Medulla oblongata (tissue), 1 donor: ENCODE data around the gene COL5A1.

ENCODE experiments used
- DNase-seq: peaks from one replicate; pipeline ENCODE4 v3.0.0-alpha.2; 2015; ENCODE audit errors: extremely low spot score

COL5A1 gene

DNA sequence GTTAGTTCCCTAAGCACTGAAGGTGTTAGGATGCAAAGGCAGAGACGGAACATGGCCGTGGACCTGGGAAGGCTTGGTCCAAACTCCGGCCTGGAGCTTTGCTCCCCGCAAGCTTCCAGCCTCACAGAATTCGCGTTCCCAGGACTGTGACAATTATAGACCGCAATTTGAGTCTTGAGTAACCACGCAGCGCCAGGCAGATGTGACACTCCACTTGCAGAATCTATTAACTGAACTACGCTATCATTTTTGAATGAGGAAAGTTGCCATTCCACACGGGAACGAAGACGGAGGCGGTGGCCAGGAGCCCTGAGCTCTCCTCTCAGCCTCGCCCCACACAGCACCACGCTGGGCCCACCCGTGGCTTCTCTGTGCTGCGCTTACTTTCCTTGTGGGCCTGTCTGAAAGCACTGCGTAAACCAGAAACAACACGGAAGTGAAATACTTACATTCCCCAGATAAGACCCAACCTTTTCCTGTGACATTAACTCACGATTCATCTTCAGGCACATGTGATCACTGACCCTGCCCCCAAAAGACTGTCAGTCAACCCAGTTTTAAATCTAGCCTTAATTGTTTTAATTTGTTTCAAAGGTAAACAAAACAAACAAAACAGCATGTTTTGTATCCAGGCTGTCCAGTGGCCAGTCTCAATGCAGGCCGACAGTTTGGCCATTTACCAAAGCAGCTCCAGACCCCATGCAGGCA is 16.1 kb upstream of the COL5A1 start:
- no peak for DNase-seq

GRCh38 chr9:134626069-134626423 is 15.6 kb upstream of the COL5A1 start:
- DNase-seq: no peak

DNA sequence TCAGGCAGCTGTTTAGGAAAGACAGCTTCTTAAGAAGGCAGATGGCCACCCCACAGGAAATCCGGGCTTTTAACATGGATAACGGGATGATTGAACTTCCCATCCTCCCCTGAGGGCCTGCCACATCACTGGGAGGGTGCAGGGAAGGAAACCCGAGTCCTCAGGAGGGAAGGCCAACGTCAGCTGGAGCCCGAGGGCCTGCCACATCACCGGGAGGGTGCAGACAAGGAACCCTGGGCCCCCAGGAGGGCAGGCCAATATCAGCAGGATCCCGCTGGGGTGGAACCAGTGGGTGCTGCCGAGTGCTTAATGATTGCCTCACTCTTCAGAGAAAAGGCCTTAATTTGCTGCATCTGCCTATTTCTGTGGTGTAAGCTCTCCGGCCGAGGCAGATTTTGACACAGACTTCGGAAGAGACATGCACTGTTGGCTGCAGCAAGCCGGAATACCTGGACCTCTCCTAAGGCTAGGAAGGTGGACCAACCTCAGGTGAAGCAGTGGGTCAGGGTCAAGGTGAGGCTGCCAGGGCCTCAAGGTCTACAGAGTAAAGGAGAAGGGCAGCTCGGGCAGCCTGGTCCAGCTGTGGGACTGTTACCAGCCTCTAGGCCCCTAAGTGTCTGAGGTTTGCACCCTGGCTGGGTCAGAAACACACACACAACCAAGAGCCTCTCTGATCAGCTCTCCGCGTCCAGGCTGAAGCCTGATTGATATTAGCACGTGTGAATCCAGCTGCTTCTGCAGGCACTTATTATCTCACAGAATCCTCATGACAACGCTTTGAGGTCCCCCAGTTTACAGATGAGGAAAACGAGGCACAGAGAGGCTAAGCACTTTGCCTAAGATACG is 14.8 kb upstream of the COL5A1 start:
- no peak for DNase-seq

DNA sequence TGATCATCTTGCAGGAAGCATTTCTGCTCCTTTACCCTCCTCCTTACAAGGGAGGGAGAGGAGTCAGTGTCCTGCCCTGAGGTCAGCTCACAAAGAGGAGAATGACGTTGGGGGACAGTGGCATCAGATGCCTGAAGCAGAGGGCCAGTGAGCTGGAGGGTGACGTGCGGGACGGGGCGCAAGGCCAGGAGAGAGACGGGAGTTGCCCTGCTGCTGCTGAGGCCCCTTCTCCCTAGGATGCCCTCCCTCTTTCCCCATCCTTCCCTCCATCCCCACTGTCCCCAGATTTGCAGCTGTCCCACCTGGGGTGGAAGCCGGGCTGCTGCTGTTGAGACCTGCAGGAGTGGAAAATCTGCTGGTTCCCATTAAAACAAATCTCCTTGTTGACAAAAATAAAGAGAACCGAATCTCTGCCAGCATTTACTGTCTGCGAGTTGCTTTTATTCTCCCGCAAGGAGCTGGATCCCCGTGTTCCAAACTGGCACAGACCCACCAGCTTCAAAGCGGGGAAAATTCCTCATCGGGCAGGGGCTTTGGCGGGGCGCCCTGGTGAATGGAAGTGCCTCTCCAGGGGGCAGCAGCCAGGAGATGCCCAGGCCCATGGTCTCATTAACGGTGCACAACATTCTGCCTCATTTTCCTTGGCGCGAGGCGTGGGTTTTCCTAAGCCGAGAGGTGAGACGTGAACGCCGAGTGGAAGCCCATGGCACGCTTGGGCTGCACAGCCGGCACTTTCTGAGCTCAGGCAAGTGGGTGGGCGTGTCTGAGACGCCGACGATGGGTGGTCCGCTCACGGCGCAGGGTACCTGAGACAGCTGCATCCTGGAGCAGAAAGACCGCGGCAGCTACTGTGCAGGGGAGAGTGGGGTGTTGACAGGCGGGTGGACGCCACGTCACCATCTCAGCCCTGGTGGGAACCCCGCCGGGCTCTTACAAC is 13.9 kb upstream of the COL5A1 start:
- DNase-seq: no peak

DNA sequence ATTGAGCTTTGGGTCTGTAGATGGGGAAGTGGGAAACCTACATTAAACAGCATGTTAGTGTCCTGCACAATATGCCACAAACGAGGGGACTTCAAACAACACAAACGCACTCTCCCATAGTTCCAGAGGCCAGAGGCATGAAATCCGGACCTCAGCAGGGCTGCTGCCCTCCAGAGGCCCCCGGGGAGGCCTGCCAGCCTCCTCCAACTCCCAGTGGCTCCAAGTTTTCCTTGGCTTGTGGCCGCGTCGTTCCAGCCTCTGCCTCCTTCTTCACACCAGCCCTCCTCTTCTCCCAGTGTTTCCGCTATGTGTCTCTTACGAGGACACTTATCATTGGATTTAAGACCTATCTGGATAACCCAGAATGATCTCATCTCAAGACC is 13.3 kb upstream of the COL5A1 start:
- no peak for DNase-seq

- no peak for DNase-seq
Observed at GRCh38 chr9:134629061-134629585, 12.5 kb upstream of the COL5A1 start.

DNA sequence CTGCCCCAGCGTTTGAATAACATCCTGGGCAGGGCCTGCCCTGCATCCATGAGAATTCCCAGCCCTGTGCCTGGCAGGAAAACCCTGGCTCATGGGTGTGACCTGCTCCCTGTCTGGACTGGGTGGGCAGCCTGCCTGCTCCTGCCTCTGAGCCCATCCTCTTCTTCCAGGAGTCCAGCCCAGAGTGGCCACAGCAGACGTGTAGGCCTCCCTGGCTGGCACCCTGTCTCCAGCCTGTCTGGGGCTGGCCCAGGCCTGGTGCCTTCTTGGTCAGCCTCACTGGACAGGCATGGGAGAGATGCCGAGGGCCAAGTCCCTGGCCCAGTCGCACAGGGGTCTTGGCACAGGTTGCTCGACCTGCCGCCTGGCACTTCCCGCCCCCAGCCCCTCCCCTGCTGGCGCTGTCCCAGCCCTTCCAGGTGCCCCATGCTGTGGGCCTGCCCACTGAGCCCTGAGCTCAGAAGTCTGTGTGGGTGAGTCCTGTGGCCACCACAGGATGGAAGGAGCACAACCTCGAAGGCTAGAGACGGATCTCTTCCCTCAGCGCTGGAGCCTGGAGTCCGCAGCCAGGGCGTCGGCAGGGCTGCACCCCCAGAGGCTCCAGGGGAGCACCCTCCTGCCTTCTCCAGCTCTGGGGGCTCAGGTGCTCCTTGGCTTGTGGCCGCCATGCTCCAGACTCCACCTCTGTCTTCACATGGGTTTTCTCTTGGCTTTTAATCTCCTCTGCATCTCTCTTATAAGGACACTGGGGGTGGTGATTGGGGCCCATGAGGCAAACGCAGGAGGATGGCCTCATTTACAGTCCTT is 11.8 kb upstream of the COL5A1 start:
- no peak for DNase-seq

DNA sequence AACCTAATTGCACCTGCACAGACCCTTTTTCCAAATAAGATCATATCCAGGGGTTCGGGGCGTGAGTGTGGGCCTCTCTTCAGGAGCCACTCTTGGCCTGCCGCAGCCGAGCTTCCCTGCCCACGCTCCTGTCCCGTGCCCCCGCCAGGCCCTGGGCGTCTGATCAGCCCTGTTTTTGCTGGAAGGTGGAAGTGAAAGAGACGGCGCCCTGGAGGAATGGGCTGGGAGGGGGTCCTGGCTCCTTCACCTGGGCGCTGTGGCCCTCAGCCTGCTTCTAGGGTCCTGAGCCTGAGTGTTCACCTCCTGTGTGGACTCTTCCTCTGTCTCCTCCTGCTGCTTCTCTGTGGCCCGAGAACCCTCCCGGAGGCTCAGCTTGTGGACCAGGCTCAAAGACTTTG is 11.2 kb upstream of the COL5A1 start:
- DNase-seq: no peak

- DNase-seq: no peak
Observed at GRCh38 chr9:134630861-134631260, 10.7 kb upstream of the COL5A1 start.

DNA sequence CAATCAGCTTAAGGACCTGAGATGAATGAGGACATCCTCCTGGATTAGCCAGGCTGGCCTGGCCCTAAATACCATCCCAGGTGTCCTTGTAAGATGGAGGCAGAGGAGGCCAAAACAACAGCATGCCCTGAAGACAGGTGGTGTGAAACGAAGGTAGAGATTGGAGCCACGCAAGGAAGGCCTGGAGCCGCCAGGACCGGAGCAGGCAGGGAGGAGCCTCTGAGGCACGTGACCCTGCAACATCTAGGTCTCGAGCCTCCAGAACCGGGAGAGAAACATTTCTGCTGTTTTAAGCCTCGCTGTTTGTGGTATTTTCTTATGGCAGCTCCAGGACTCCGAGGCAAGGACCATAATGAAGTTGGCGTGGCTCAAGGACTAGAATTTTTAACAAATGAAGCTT is 9.7 kb upstream of the COL5A1 start:
- no peak for DNase-seq

DNA sequence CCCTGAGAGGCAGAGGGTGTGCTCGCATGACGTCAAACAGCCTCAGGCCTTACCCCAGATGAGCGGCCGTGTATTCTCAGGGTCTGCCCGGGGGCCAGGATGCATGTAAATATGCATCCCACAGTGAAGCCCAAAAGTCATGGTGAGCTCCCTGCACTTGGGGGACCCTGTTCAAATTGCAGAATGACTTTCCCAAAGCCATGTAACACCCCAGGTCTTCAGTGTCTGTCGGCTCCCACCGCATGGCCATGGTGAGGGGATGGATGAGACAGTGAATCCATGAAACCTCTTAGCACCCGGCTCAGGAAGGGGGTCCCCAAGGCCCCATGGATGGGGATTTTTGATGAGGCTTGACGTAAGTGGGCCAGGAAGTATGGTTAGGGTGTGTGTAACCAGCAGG is 9.3 kb upstream of the COL5A1 start:
- no peak for DNase-seq

GRCh38 chr9:134633362-134634142 is 8.1 kb upstream of the COL5A1 start:
- DNase-seq: no peak

DNA sequence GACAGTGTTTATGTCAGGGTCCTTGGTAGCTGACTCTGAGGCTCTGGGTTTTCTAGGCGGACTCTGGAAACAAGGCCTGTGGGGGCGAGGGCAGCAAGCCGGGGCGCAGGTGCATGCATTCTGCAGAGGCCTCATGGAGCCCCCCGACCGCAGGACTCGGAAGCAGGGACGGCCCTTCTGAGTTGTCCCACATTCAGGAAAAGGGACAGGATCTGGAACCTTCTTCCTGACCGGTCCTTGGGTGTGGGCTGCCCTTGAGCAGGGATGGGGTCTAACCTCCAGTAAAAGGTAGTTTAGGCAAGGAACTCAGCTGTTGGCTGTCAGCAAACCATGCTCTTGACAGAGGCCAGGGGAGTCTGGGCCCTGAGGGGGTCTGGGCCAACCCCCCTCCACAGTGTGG is 7.4 kb upstream of the COL5A1 start:
- DNase-seq: no peak

GRCh38 chr9:134634667-134635230 is 6.9 kb upstream of the COL5A1 start:
- DNase-seq: no peak

GRCh38 chr9:134635351-134636148 is 6.1 kb upstream of the COL5A1 start:
- DNase-seq: no peak

DNA sequence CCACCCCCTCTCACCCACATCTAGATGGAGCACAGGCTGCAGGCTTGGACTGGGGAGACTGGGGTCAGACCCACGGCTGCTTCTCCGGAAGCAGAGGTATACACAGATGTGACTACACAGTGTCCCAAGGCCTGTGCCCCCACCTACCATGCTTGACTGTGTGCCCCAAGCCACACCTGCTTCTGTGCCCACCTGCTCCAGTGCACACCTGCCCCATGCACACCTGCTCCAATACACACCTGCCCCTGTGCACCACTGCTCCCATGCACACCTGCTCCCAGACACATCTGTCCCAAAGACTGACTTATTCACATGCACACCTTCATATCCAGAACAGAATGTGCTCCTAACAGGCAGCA is 5.5 kb upstream of the COL5A1 start:
- DNase-seq: no peak

GRCh38 chr9:134637241-134637640 is 4.4 kb upstream of the COL5A1 start:
- no peak for DNase-seq

GRCh38 chr9:134637696-134638501 is 3.7 kb upstream of the COL5A1 start:
- no peak for DNase-seq
